AG09309 (cell line): ENCODE measurements around the gene FAT1.

Experiments used
- DNase-seq: peaks from one replicate; pipeline ENCODE4 v3.0.0-alpha.2; 2010; ENCODE audit warnings: low read depth
- H3K4me3 ChIP-seq: 2 replicates; pipeline ENCODE4 v1.5.1; 2011; ENCODE audit warnings: mild to moderate bottlenecking, low read depth, low read length, moderate library complexity; ENCODE audit not compliant: control insufficient read depth
- TF ChIP-seq, protein P1 (sequence below): IDR thresholded peaks from 2 replicates; pipeline ENCODE4 v1.5.1; 2011; ENCODE audit warnings: mild to moderate bottlenecking, low read depth, low read length, inconsistent platforms; ENCODE audit not compliant: insufficient read depth, control insufficient read depth; ENCODE audit errors: missing control alignments

The FAT1 gene

GRCh38 chr4:186653969-186654368 is 69.7 kb downstream of the FAT1 start:
- H3K4me3 ChIP-seq = no peak overlapping the region
- no peak for DNase-seq
- TF ChIP-seq, protein P1, sequence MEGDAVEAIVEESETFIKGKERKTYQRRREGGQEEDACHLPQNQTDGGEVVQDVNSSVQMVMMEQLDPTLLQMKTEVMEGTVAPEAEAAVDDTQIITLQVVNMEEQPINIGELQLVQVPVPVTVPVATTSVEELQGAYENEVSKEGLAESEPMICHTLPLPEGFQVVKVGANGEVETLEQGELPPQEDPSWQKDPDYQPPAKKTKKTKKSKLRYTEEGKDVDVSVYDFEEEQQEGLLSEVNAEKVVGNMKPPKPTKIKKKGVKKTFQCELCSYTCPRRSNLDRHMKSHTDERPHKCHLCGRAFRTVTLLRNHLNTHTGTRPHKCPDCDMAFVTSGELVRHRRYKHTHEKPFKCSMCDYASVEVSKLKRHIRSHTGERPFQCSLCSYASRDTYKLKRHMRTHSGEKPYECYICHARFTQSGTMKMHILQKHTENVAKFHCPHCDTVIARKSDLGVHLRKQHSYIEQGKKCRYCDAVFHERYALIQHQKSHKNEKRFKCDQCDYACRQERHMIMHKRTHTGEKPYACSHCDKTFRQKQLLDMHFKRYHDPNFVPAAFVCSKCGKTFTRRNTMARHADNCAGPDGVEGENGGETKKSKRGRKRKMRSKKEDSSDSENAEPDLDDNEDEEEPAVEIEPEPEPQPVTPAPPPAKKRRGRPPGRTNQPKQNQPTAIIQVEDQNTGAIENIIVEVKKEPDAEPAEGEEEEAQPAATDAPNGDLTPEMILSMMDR = no peak

- TF ChIP-seq, protein P1 = no peak
- H3K4me3 ChIP-seq = no peak overlapping the region
- DNase-seq = no peak
These were observed 72.0 kb downstream of the FAT1 start for GRCh38 chr4:186651624-186652023.

DNA sequence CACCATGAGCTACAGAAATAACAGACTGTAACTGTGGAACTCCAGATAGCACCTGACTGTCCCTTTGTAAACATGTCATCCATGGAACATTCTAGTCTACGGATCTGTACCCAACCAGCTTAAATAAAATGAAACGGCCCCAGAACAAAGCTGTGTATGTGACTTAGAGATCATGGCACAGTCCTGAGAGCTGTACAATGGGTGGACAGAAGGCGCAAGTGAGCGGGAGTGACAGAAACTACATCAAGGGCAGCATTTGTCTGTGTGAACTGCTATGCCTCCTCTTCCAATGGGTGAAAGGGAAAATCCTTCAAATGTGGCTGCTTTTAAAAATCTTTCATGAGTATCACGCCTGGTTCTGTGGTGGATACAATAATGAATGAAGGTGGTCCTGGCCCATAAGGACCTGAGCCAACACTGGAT is 72.5 kb downstream of the FAT1 start:
- TF ChIP-seq, protein P1 = no peak
- no peak for DNase-seq
- H3K4me3 ChIP-seq = no peak overlapping the region

GRCh38 chr4:186650401-186651180 is 73.1 kb downstream of the FAT1 start:
- DNase-seq = no peak
- TF ChIP-seq, protein P1 = no peak
- no peak overlapping the region for H3K4me3 ChIP-seq

DNA sequence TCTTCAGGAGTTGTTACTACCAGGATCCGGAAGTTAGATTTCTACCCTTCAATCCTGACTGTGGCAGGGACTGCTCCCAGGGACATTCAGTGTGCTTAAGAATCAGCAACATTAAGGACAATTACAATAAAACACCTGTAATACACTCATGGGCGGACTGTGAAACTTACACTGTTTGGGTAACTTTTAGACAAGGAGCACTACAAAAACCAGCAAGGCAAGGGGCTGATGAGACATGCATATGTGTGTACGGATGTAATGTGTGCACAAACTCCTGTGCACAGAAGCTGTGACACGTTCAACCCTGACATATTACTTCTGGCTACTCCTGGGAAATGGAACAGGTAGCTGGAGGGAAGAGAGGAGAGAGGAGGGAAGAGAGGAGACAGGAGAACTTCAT is 75.8 kb downstream of the FAT1 start:
- no peak overlapping the region for H3K4me3 ChIP-seq
- TF ChIP-seq, protein P1 = no peak
- no peak for DNase-seq

DNA sequence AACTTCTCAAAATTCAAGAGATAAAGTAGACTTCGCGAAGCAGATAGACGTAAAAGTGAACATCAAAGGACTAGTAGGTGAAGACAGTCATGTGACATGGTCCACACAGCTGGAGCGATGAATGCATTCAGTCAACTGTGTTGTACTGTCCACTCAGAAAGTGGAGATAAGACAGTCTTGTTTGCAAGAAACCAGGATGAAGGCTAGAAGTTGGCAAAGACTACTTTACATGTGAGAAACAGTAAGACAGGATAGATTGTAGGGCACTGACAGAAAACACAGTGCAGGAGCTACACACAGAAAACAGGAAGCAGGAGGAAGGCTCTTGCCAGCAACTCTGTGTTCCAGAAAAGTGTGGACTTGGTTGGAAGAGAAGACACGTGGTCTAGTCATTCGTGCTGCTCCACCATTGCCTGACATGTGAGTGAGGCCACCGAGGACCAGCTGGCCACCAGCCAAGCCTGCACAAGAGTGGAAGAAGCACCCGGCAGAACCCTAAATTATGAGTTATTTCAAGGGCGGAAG is 78.9 kb downstream of the FAT1 start:
- DNase-seq = no peak
- H3K4me3 ChIP-seq = no peak overlapping the region
- TF ChIP-seq, protein P1 = no peak
